Ramos (cell line): ENCODE measurements around the gene GAREM2.

Source experiments
- in situ Hi-C: fragments of 300-500 bp; cut with MboI; formaldehyde crosslinking; loops from one replicate; pipeline ENCODE4 v1.14.3; 2022; ENCODE audit warnings: low sequenced_read_pairs; ENCODE audit not compliant: unreplicated experiment

The GAREM2 gene

GRCh38 chr2:26172871-26173775 lies at the start of gene GAREM2:
Gene GAREM2 (plus strand): TSS chr2:26173088. CDS start chr2:26173221, 133 bp downstream.
- in situ Hi-C loops = no loop called here

- in situ Hi-C loops = no loop called here
These were observed 49.5 kb upstream of the GAREM2 start for GRCh38 chr2:26123426-26123825.

GRCh38 chr2:26126074-26126473 lies 46.8 kb upstream of the GAREM2 start:
- in situ Hi-C loops = no loop called here

GRCh38 chr2:26128176-26128575 lies 44.7 kb upstream of the GAREM2 start:
- in situ Hi-C loops = no loop called here

- in situ Hi-C loops = no loop called here
These were observed 42.1 kb upstream of the GAREM2 start for GRCh38 chr2:26130763-26131162.

GRCh38 chr2:26136451-26136850 lies 36.4 kb upstream of the GAREM2 start:
- in situ Hi-C loops = no loop called here

GRCh38 chr2:26139269-26140183 lies 33.4 kb upstream of the GAREM2 start:
- in situ Hi-C loops = loop anchor here (10.0 kb wide), 1 partner anchor 285 kb away; no protein-coding TSS in a partner anchor

- in situ Hi-C loops = loop anchor here (10.0 kb wide), 1 partner anchor 286 kb away; no protein-coding TSS in a partner anchor
These were observed 31.6 kb upstream of the GAREM2 start for GRCh38 chr2:26141145-26141769.

GRCh38 chr2:26144031-26144430 lies 28.9 kb upstream of the GAREM2 start:
- in situ Hi-C loops = loop anchor here (10.0 kb wide), 1 partner anchor 289 kb away; no protein-coding TSS in a partner anchor

- in situ Hi-C loops = loop anchor here (5.0 to 10.0 kb wide), 3 partner anchors 153 to 290 kb away; no protein-coding TSS in a partner anchor
These were observed 27.8 kb upstream of the GAREM2 start for GRCh38 chr2:26144953-26145680.

- in situ Hi-C loops = loop anchor here (5.0 to 10.0 kb wide), 3 partner anchors 156 to 294 kb away; no protein-coding TSS in a partner anchor
These were observed 24.4 kb upstream of the GAREM2 start for GRCh38 chr2:26148501-26148900.

- in situ Hi-C loops = no loop called here
These were observed 22.6 kb upstream of the GAREM2 start for GRCh38 chr2:26150243-26150642.

GRCh38 chr2:26157580-26157979 lies 15.3 kb upstream of the GAREM2 start:
- in situ Hi-C loops = no loop called here

- in situ Hi-C loops = loop anchor here (10.0 kb wide), 1 partner anchor 163 kb away; no protein-coding TSS in a partner anchor
These were observed 11.0 kb upstream of the GAREM2 start for GRCh38 chr2:26161926-26162325.

- in situ Hi-C loops = loop anchor here (10.0 kb wide), 1 partner anchor 162 kb away; no protein-coding TSS in a partner anchor
These were observed 9.9 kb upstream of the GAREM2 start for GRCh38 chr2:26162963-26163362.

GRCh38 chr2:26164231-26164630 lies 8.7 kb upstream of the GAREM2 start:
- in situ Hi-C loops = loop anchor here (10.0 kb wide), 1 partner anchor 161 kb away; no protein-coding TSS in a partner anchor

GRCh38 chr2:26164641-26165211 lies 8.2 kb upstream of the GAREM2 start:
- in situ Hi-C loops = loop anchor here (10.0 kb wide), 1 partner anchor 160 kb away; no protein-coding TSS in a partner anchor

GRCh38 chr2:26165403-26165802 lies 7.5 kb upstream of the GAREM2 start:
- in situ Hi-C loops = loop anchor here (10.0 kb wide), 1 partner anchor 159 kb away; no protein-coding TSS in a partner anchor

GRCh38 chr2:26166541-26166940 lies 6.3 kb upstream of the GAREM2 start:
- in situ Hi-C loops = loop anchor here (10.0 kb wide), 1 partner anchor 158 kb away; no protein-coding TSS in a partner anchor
